HG02623 (cell line): ENCODE measurements around the gene RIPOR3.
"Not testable (repeated sequence)": the region's sequence is repeated elsewhere in the genome, so short reads cannot be mapped to it uniquely, and the experiment has no call there.

ENCODE experiments used
- ATAC-seq: cut with Tn5 transposase; IDR thresholded peaks from one replicate; pipeline ENCODE4 v1.9.1; 2021; ENCODE audit warnings: moderate library complexity; ENCODE audit not compliant: unreplicated experiment

RIPOR3 gene

DNA sequence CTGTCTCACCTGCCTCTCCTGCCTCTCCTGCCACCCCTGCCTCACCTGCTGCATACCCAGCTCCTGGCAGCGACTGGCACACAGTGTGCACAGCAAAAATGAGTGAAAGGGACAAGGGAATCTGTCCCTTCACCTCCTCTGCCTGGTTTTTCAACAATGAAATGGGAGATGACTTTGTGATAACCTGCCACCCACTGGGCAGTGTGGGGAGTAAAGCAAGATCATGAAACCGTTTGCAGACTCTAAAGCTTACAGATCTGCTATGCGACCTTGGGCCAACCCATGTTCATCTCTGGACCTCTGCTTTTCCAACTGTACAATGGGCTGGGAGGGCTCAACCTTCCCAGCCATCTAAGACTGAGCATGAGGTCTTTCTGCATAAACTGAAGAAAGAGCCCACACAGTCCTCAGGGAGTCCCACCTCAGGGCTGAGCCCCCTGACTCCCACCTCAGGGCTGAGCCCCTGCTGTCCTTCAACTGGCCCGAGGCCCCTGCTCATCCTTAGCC, 81.1 kb downstream of the RIPOR3 start:
- no peak for ATAC-seq

- ATAC-seq, result no peak
These were observed 81.8 kb downstream of the RIPOR3 start for GRCh38 chr20:50609438-50609989.

- no peak for ATAC-seq
These were observed 82.6 kb downstream of the RIPOR3 start for GRCh38 chr20:50608750-50609104.

- no peak for ATAC-seq
These were observed 83.2 kb downstream of the RIPOR3 start for GRCh38 chr20:50607850-50608749.

DNA sequence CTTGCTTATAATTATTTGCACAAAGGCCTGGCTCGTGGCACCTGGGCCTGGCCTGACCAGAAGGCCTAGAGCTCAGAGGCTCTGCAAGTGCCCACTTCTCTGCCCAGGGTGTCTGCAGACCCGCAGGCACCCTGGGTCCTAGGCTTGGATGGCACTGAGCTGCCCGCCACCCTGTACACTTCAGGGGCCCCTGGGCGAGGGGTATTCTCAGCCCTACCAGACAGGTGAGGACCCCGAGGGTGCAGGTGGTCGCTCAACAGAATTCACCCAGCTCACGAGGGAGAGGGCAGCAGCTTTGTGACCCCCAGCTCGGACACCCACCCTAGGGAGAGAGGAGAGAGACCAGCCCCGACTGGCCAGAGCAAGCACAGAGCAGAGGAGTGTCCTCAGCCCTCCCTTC, 83.9 kb downstream of the RIPOR3 start:
- ATAC-seq, result no peak

GRCh38 chr20:50605136-50605535, 86.2 kb downstream of the RIPOR3 start:
- ATAC-seq, result no peak

- ATAC-seq, result no peak
These were observed 86.9 kb downstream of the RIPOR3 start for GRCh38 chr20:50604451-50604850.

- ATAC-seq, result no peak
These were observed 88.8 kb downstream of the RIPOR3 start for GRCh38 chr20:50602432-50603088.

- no peak for ATAC-seq
These were observed 89.6 kb downstream of the RIPOR3 start for GRCh38 chr20:50601511-50602431.

DNA sequence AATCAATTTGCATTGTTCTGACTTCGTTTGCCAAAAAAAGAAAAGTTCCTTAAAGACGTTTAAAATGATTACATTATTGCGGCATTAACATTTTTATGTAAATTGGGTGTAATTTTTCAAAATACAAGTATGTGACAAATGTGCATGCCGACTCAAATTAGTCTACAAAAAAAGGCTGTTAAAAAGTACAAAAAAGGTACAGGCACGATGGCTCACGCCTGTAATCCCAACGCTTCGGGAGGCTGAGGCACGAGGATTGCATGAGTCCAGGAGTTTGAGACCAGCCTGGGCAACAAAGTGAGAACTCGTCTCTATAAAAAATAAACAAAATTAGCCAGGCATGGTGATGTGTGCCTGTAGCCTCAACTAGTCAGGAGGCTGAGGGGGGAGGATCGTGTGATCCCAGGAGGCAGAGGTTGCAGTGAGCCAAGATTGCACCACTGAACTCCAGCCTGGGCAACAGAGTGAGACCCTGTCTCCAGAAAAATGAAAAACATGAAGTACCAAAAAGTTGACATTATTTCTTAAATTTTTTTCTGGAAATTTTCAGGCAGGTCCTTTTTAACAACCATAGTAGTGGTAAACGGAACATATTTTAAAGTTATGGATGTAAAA, 91.0 kb downstream of the RIPOR3 start:
- no peak for ATAC-seq

GRCh38 chr20:50598768-50599167, 92.6 kb downstream of the RIPOR3 start:
- ATAC-seq, result not testable (repeated sequence)

- ATAC-seq, result no peak
These were observed 93.3 kb downstream of the RIPOR3 start for GRCh38 chr20:50598074-50598473.

DNA sequence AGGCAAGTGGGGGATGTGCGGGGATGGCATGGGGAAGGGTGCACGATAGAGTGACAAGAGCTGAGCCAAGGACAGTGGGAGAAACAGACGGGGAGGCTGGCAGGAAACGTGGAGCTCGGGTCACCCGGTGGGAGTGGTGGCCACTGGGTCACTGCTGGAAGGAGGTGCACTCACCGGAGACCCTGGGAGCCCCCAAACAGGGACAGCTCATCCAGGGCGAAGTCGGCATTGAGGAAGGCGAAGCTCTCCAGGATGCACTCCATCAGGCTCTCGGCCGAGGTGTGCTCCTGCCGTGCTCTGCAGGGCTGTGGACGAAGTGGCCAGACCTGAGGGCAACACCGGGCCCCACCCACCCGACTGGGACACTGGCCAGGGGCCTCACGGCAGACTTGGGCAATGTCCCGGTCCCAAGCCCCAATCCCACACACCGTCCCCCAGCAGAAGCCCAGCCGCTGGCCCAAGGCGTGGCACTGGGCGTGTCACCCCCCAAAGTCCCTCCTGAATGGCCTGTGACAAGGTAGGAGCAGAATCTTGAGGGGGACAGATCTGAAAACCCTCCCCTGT, 93.9 kb downstream of the RIPOR3 start:
- no peak for ATAC-seq

DNA sequence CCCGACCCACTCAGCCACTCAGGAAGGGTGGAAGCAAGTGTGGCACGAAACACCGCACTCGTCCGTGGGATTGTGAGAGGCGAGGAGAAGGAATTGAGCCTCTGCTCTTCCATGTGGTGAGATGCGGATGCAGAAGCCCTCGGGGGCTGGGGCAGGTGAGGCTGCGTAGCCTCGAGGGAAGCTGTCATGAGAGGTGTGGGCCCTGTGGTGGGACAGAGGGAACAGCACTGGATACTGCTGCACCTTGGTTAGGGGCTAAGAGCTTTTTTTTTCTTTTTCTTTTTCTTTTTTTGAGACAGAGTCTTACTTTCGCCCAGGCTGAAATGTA, 94.7 kb downstream of the RIPOR3 start:
- no peak for ATAC-seq

GRCh38 chr20:50595988-50596693, 95.2 kb downstream of the RIPOR3 start:
- ATAC-seq, result no peak

DNA sequence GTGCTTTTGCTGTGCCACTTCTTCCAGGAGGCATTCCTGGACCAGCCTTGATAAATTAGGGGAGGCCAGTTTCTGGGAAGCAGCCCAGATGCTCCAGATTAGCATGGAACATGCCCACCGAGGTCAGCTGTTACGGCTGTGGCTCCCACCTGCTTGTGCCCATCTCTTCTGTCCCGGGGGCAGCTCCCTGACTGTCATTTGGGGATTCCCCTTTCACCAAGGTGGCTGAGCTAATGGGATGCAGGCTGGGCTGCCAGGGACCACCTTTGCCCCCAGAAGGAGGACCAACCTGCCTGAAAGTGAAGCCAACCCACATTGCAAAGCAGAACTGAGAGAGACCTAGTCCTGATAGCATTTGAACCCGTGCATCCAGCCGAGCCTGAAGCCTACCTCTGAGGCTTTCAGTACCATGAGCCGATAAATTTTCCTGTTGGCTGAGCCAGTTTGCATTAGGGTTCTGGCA, 95.9 kb downstream of the RIPOR3 start:
- ATAC-seq, result no peak

DNA sequence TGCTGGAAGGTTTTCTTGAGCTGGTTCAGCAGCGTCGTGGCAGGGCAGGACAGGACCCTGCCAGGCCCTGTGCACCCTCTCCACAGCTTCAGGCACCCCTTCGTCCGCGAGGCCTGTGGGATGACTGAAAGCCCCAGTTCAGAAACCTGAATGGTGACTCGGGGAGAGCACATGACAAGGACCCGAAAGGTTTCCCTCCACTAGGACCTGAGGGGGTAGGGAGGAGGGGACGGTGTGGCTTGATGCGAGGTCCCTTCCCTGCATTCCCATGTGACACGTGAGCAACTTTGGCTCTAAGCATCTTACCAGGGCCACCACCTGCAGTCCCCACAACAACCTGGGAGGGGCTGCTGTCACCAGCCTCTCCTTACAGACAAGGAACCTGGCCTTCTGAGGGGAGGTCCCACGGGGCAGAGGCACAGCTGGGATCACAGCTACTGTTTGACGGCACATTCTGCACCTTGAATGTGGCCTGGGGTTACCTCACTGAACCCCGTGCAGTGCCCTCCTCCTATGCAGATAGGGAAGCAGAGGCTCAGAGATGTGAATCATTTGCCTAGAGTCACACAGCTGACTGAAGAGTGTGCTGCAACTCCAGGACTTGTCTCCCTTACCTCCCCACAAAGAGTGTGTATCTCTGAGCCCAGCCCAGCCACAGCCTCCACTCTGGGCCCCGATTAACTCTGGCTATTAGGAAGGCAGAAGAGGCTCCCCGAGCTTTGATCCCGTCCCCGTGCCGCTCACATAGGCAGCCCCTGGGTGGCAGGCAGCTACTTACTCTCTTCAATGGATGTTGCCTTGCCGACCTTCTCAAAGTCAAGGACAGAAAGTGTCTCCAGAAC, 96.5 kb downstream of the RIPOR3 start:
- no peak for ATAC-seq

GRCh38 chr20:50594231-50594590, 97.1 kb downstream of the RIPOR3 start:
- ATAC-seq, result no peak

GRCh38 chr20:50593005-50593335, 98.4 kb downstream of the RIPOR3 start:
- no peak for ATAC-seq
